WTC11 (cell line): ENCODE results near the gene LAMTOR5. TPM values are rescaled to one million over a fixed set of nuclear protein-coding genes. Genes with fewer than 3 reads are reported as not detected.

Experiments
- ATAC-seq: fragments of 200-7000 bp; cut with Tn5 transposase; 2 replicates; pipeline ENCODE4 v1.10.0; 2021; ENCODE audit warnings: mild to moderate bottlenecking, moderate library complexity
- CTCF ChIA-PET: fragments of 300-600 bp; sonication (Branson Sonifier 250); formaldehyde crosslinking; loops from one replicate; lab custom pipeline; 2021; ENCODE audit warnings: antibody characterized with exemption; lab: Charles Lee
- POLR2A ChIA-PET: fragments of 350-600 bp; sonication (Branson Sonifier 250); formaldehyde crosslinking; loops from one replicate; lab custom pipeline; 2021; ENCODE audit warnings: antibody characterized with exemption; lab: Charles Lee
- DNase-seq: peaks from one replicate; pipeline ENCODE4 v3.0.0; 2021; ENCODE audit warnings: low spot score
- H3K27ac Mint-ChIP-seq: 2 replicates; pipeline ENCODE4 v1.8.0; 2021; ENCODE audit warnings: mixed read lengths
- H3K27me3 Mint-ChIP-seq: 2 replicates; pipeline ENCODE4 v1.8.0; 2021; ENCODE audit warnings: low read depth, mild to moderate bottlenecking, moderate library complexity, mixed read lengths
- H3K36me3 Mint-ChIP-seq: 2 replicates; pipeline ENCODE4 v1.8.0; 2021; ENCODE audit warnings: mixed read lengths
- H3K4me1 Mint-ChIP-seq: 2 replicates; pipeline ENCODE4 v1.8.0; 2022; ENCODE audit warnings: mixed read lengths
- H3K4me3 Mint-ChIP-seq: 2 replicates; pipeline ENCODE4 v1.8.0; 2021; ENCODE audit warnings: mild to moderate bottlenecking, moderate library complexity, mixed read lengths
- H3K9me3 Mint-ChIP-seq: 2 replicates; pipeline ENCODE4 v1.8.0; 2021; ENCODE audit warnings: mixed read lengths
- ATF1 ChIP-seq: sonication (generic); formaldehyde crosslinking; IDR thresholded peaks from 2 replicates; pipeline ENCODE4 v1.8.1; 2023; ENCODE audit warnings: mild to moderate bottlenecking, moderate library complexity, missing genetic modification reagents
- CDX4 ChIP-seq: fragments of 250-450 bp; sonication (Bioruptor Pico); IDR thresholded peaks from 2 replicates; pipeline ENCODE4 v1.9.0; 2021; ENCODE audit warnings: moderate library complexity, mild to moderate bottlenecking, inconsistent platforms, borderline replicate concordance
- CTCF ChIP-seq: fragments of 200-600 bp; IDR thresholded peaks from 2 replicates; pipeline ENCODE4 v1.8.0; 2022; ENCODE audit warnings: antibody characterized with exemption
- ELF4 ChIP-seq: sonication (generic); formaldehyde crosslinking; IDR thresholded peaks from 2 replicates; pipeline ENCODE4 v1.8.1; 2022; ENCODE audit warnings: low read depth, mild to moderate bottlenecking, moderate library complexity, missing genetic modification reagents
- ERG ChIP-seq: fragments of 250-450 bp; sonication (Bioruptor Pico); IDR thresholded peaks from 2 replicates; pipeline ENCODE4 v1.8.0; 2021; ENCODE audit warnings: mild to moderate bottlenecking
- FOXJ3 ChIP-seq: sonication (generic); formaldehyde crosslinking; IDR thresholded peaks from 2 replicates; pipeline ENCODE4 v1.9.0; 2021; ENCODE audit warnings: missing genetic modification reagents, mild to moderate bottlenecking, borderline replicate concordance
- JUN ChIP-seq: sonication (generic); formaldehyde crosslinking; IDR thresholded peaks from 2 replicates; pipeline ENCODE4 v1.8.0; 2023; ENCODE audit warnings: mild to moderate bottlenecking, missing genetic modification reagents
- KAT7 ChIP-seq: sonication (generic); formaldehyde crosslinking; IDR thresholded peaks from 2 replicates; pipeline ENCODE4 v1.8.1; 2023; ENCODE audit warnings: missing genetic modification reagents, mild to moderate bottlenecking, borderline replicate concordance
- NFE2L1 ChIP-seq: sonication (generic); formaldehyde crosslinking; IDR thresholded peaks from 2 replicates; pipeline ENCODE4 v1.8.1; 2023; ENCODE audit warnings: missing genetic modification reagents
- NFYB ChIP-seq: sonication (generic); formaldehyde crosslinking; conservative IDR thresholded peaks from 2 replicates; pipeline ENCODE4 v1.8.0; 2022; ENCODE audit warnings: low read depth, missing genetic modification reagents
- NR2C2 ChIP-seq: sonication (generic); formaldehyde crosslinking; IDR thresholded peaks from 2 replicates; pipeline ENCODE4 v1.8.0; 2022; ENCODE audit warnings: mild to moderate bottlenecking, missing genetic modification reagents
- PRRX2 ChIP-seq: fragments of 250-450 bp; sonication (Bioruptor Pico); IDR thresholded peaks from 2 replicates; pipeline ENCODE4 v1.8.0; 2021; ENCODE audit warnings: mild to moderate bottlenecking
- RORB ChIP-seq: fragments of 250-450 bp; sonication (Bioruptor Pico); IDR thresholded peaks from 2 replicates; pipeline ENCODE4 v1.9.0; 2021; ENCODE audit warnings: mild to moderate bottlenecking
- TCF7 ChIP-seq: sonication (generic); formaldehyde crosslinking; IDR thresholded peaks from 2 replicates; pipeline ENCODE4 v1.8.0; 2022; ENCODE audit warnings: mild to moderate bottlenecking, low read depth, missing genetic modification reagents, moderate library complexity
- TEAD1 ChIP-seq: sonication (generic); formaldehyde crosslinking; IDR thresholded peaks from 2 replicates; pipeline ENCODE4 v1.8.0; 2022; ENCODE audit warnings: mild to moderate bottlenecking, missing genetic modification reagents
- USF1 ChIP-seq: sonication (generic); formaldehyde crosslinking; IDR thresholded peaks from 2 replicates; pipeline ENCODE4 v1.8.0; 2022; ENCODE audit warnings: mild to moderate bottlenecking, missing genetic modification reagents
- USF2 ChIP-seq: sonication (generic); formaldehyde crosslinking; IDR thresholded peaks from 2 replicates; pipeline ENCODE4 v1.8.1; 2023; ENCODE audit warnings: mild to moderate bottlenecking, missing genetic modification reagents, moderate library complexity
- ZBTB21 ChIP-seq: sonication (generic); formaldehyde crosslinking; IDR thresholded peaks from 2 replicates; pipeline ENCODE4 v1.8.1; 2023; ENCODE audit warnings: mild to moderate bottlenecking, missing genetic modification reagents, borderline replicate concordance
- ZNF425 ChIP-seq: fragments of 250-450 bp; sonication (Bioruptor Pico); conservative IDR thresholded peaks from 2 replicates; pipeline ENCODE4 v1.9.0; 2021; ENCODE audit warnings: mild to moderate bottlenecking
- ZNF532 ChIP-seq: fragments of 250-450 bp; sonication (Bioruptor Pico); IDR thresholded peaks from 2 replicates; pipeline ENCODE4 v1.9.0; 2021; ENCODE audit warnings: mild to moderate bottlenecking, borderline replicate concordance
- total RNA-seq: library from RNA; stranded (reverse); gene quantifications from 3 replicates; pipeline ENCODE4 v1.2.3, GENCODE V29; 2021

Gene LAMTOR5
- total RNA-seq, 1 experiment from 2014 or later: 76.0 TPM

GRCh38 chr1:110412576-110412975 lies 5.1 kb upstream of the LAMTOR5 start:
- ATAC-seq: peak; percentile 78
- Mint-ChIP-seq H3K27ac (no peak overlapping the region), H3K27me3 (peaks cover 2% of the 10 kb centered on the region; the same call in 1 of the 2 replicates), H3K36me3 (no peaks in the 10 kb centered on the region), H3K4me3 (no peak overlapping the region), H3K9me3 (no peaks in the 10 kb centered on the region), H3K4me1 (peaks cover 23% of the 10 kb centered on the region)
- ChIA-PET CTCF (interaction anchor here (0.6 to 7.5 kb wide), 36 partner anchors 9 to 216 kb away, joined by 3 to 188 read pairs (median 6); partner anchors contain the start of genes KCNC4, PROK1, RBM15 and SLC16A4), POLR2A (interaction anchor here (1.0 to 1.2 kb wide), 2 partner anchors 47 to 73 kb away, joined by 4 read pairs; partner anchors contain the start of gene RBM15)
- TF ChIP-seq KAT7 (CRISPR knock-in tag) (no peak), CTCF (peak; percentile 55; the same call in 1 of the 2 replicates)
- DNase-seq: peak; percentile 82

- no peaks in the 10 kb centered on the region; the same call in 1 of the 2 replicates for H3K36me3 Mint-ChIP-seq
- POLR2A ChIA-PET: no interaction called here
Measured at GRCh38 chr1:110411173-110411735, 3.8 kb upstream of the LAMTOR5 start.

More at GRCh38 chr1:110411173-110411735, 3.8 kb upstream of the LAMTOR5 start:
- CTCF ChIA-PET: interaction anchor here (0.8 to 7.5 kb wide), 9 partner anchors 24 to 214 kb away, joined by 4 to 188 read pairs (median 15); partner anchors contain the start of genes PROK1 and RBM15
- TF ChIP-seq ZBTB21 (CRISPR knock-in tag) (no peak), JUN (CRISPR knock-in tag) (no peak), USF2 (no peak), TCF7 (CRISPR knock-in tag) (no peak), ZNF532 (CRISPR knock-in tag) (no peak), ATF1 (no peak), ELF4 (CRISPR knock-in tag) (no peak), RORB (CRISPR knock-in tag) (no peak), CDX4 (CRISPR knock-in tag) (no peak), NFYB (CRISPR knock-in tag) (no peak), NFE2L1 (CRISPR knock-in tag) (no peak), ZNF425 (CRISPR knock-in tag) (no peak), NR2C2 (CRISPR knock-in tag) (no peak), USF1 (CRISPR knock-in tag) (no peak), TEAD1 (CRISPR knock-in tag) (no peak), FOXJ3 (CRISPR knock-in tag) (no peak), PRRX2 (CRISPR knock-in tag) (no peak), ERG (no peak)
- no peak for DNase-seq
- Mint-ChIP-seq H3K4me1 (peaks cover 19% of the 10 kb centered on the region), H3K27me3 (peaks cover 2% of the 10 kb centered on the region; the same call in 1 of the 2 replicates), H3K9me3 (no peaks in the 10 kb centered on the region), H3K4me3 (no peak overlapping the region), H3K27ac (no peak overlapping the region)
- no peak for ATAC-seq
